OCI-LY1 (cell line): ENCODE results near the gene ERCC5.
A peak's percentile ranks its signal among the peaks of the same experiment; 100 is the strongest.

Experiments used
- H2AFZ ChIP-seq: fragments of 200-600 bp; sonication (generic), shearing (Covaris generic); 2 replicates; pipeline ENCODE4 v1.6.0; 2014; ENCODE audit warnings: antibody characterized with exemption, mild to moderate bottlenecking, low read length
- H3F3A ChIP-seq: fragments of 200-600 bp; sonication (generic), shearing (Covaris generic); 2 replicates; pipeline ENCODE4 v1.6.0; 2014; ENCODE audit warnings: mild to moderate bottlenecking, antibody characterized with exemption, low read length, moderate library complexity; ENCODE audit not compliant: insufficient read depth
- H3K27ac ChIP-seq: fragments of 200-600 bp; sonication (generic); 2 replicates; pipeline ENCODE4 v1.5.1; 2014; ENCODE audit warnings: low read length, mixed run types, mild to moderate bottlenecking, low read depth; ENCODE audit not compliant: poor library complexity, severe bottlenecking
- H3K27me3 ChIP-seq: fragments of 200-600 bp; sonication (generic); 2 replicates; pipeline ENCODE4 v1.6.0; 2014; ENCODE audit warnings: antibody characterized with exemption, mild to moderate bottlenecking, low read length, moderate library complexity; ENCODE audit not compliant: insufficient read depth
- H3K36me3 ChIP-seq: fragments of 200-600 bp; sonication (generic); 2 replicates; pipeline ENCODE4 v1.6.1; 2014; ENCODE audit warnings: mild to moderate bottlenecking, antibody characterized with exemption, low read length, moderate library complexity, mixed read lengths; ENCODE audit not compliant: insufficient read depth
- H3K4me1 ChIP-seq: fragments of 200-600 bp; sonication (generic); 2 replicates; pipeline ENCODE4 v1.5.1; 2014; ENCODE audit warnings: mild to moderate bottlenecking, low read length, moderate library complexity; ENCODE audit not compliant: insufficient read depth, severe bottlenecking
- H3K4me2 ChIP-seq: fragments of 200-600 bp; sonication (generic), shearing (Covaris generic); 2 replicates; pipeline ENCODE4 v1.6.1; 2014; ENCODE audit warnings: low read length
- H3K4me3 ChIP-seq: fragments of 200-600 bp; sonication (generic); 2 replicates; pipeline ENCODE4 v1.5.1; 2014; ENCODE audit warnings: low read length, low read depth, mild to moderate bottlenecking, mixed read lengths; ENCODE audit not compliant: poor library complexity, severe bottlenecking
- H3K79me2 ChIP-seq: fragments of 200-600 bp; shearing (Covaris generic); 2 replicates; pipeline ENCODE4 v1.6.1; 2016; ENCODE audit warnings: mixed run types, low read length, mixed read lengths; ENCODE audit not compliant: insufficient read depth
- H3K9ac ChIP-seq: fragments of 200-600 bp; sonication (generic), shearing (Covaris generic); 2 replicates; pipeline ENCODE4 v1.6.1; 2014; ENCODE audit warnings: mild to moderate bottlenecking, low read length, mixed read lengths
- H3K9me2 ChIP-seq: fragments of 200-600 bp; sonication (generic), shearing (Covaris generic); 2 replicates; pipeline ENCODE4 v1.6.1; 2014; ENCODE audit warnings: low read depth, mild to moderate bottlenecking, low read length, mixed read lengths
- H3K9me3 ChIP-seq: fragments of 200-600 bp; shearing (Covaris generic); 2 replicates; pipeline ENCODE4 v1.6.1; 2014; ENCODE audit warnings: low read length, mixed read lengths
- H4K20me1 ChIP-seq: fragments of 200-600 bp; sonication (generic), shearing (Covaris generic); 2 replicates; pipeline ENCODE4 v1.6.0; 2016; ENCODE audit warnings: mild to moderate bottlenecking, low read length; ENCODE audit not compliant: insufficient read depth
- EZH2 ChIP-seq: fragments of 200-600 bp; sonication (generic), shearing (Covaris generic); IDR thresholded peaks from 2 replicates; pipeline ENCODE4 v1.8.0; 2017; ENCODE audit warnings: borderline replicate concordance, mixed run types, mild to moderate bottlenecking, antibody characterized with exemption, low read length, moderate library complexity, mixed read lengths
- TF ChIP-seq, protein P1 (sequence below): fragments of 200-600 bp; sonication (generic), shearing (Covaris generic); IDR thresholded peaks from 2 replicates; pipeline ENCODE4 v1.5.1; 2017; ENCODE audit warnings: mild to moderate bottlenecking, antibody characterized with exemption, low read length, moderate library complexity, mixed read lengths

Gene ERCC5

DNA sequence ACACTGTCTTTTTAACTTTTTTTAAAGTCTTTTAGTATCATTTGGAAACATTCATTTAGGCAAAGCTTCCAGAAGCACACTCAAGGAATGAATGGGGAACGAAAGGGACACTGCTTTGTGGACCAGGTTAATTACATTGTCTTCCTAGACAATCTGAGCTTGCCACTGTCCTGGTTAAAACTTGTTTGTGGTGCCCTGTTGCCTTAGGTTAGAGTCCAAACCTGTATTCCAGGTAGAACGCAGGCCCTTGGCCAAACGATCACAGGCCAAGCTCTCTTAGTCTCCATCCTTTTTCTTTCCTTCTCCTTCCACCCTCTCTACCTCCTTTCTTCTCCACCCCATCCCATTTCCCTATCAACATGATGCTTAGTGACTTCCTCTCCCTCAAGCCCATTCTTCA is 66.8 kb downstream of the ERCC5 start:
- Histone ChIP-seq H3F3A (no peaks in the 10 kb centered on the region), H3K36me3 (no peaks in the 10 kb centered on the region), H3K4me3 (no peak overlapping the region), H3K9ac (no peak overlapping the region), H3K27me3 (no peaks in the 10 kb centered on the region), H2AFZ (no peak overlapping the region), H3K4me2 (no peak overlapping the region), H3K9me2 (no peaks in the 10 kb centered on the region), H3K79me2 (no peaks in the 10 kb centered on the region), H3K4me1 (peaks cover 5% of the 10 kb centered on the region), H3K9me3 (no peaks in the 10 kb centered on the region; the same call in 1 of the 2 replicates), H4K20me1 (no peaks in the 10 kb centered on the region), H3K27ac (no peak overlapping the region)
- TF ChIP-seq, protein P1, sequence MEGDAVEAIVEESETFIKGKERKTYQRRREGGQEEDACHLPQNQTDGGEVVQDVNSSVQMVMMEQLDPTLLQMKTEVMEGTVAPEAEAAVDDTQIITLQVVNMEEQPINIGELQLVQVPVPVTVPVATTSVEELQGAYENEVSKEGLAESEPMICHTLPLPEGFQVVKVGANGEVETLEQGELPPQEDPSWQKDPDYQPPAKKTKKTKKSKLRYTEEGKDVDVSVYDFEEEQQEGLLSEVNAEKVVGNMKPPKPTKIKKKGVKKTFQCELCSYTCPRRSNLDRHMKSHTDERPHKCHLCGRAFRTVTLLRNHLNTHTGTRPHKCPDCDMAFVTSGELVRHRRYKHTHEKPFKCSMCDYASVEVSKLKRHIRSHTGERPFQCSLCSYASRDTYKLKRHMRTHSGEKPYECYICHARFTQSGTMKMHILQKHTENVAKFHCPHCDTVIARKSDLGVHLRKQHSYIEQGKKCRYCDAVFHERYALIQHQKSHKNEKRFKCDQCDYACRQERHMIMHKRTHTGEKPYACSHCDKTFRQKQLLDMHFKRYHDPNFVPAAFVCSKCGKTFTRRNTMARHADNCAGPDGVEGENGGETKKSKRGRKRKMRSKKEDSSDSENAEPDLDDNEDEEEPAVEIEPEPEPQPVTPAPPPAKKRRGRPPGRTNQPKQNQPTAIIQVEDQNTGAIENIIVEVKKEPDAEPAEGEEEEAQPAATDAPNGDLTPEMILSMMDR: no peak
- TF ChIP-seq EZH2: no peak

- Histone ChIP-seq H3K9ac (no peak overlapping the region), H3K79me2 (no peaks in the 10 kb centered on the region), H3K4me3 (no peak overlapping the region), H3K9me2 (no peaks in the 10 kb centered on the region), H3K36me3 (no peaks in the 10 kb centered on the region; the same call in 1 of the 2 replicates), H4K20me1 (no peaks in the 10 kb centered on the region), H3F3A (no peaks in the 10 kb centered on the region), H3K27me3 (no peaks in the 10 kb centered on the region), H3K9me3 (peaks cover 5% of the 10 kb centered on the region), H3K4me2 (no peak overlapping the region), H3K27ac (no peak overlapping the region), H2AFZ (0 out of 2 replicates have a peak overlapping the region, but pooled peaks have one; percentile 16), H3K4me1 (peaks cover 5% of the 10 kb centered on the region)
- TF ChIP-seq, protein P1: no peak
- TF ChIP-seq EZH2: no peak
Measured at GRCh38 chr13:102913914-102914313, 68.1 kb downstream of the ERCC5 start.

- Histone ChIP-seq H3K4me3 (no peak overlapping the region), H2AFZ (no peak overlapping the region)
- TF ChIP-seq, protein P1: no peak
- no peak for TF ChIP-seq EZH2
Measured at GRCh38 chr13:102914339-102914930, 68.6 kb downstream of the ERCC5 start.

More at GRCh38 chr13:102914339-102914930, 68.6 kb downstream of the ERCC5 start:
- Histone ChIP-seq H3K36me3 (no peaks in the 10 kb centered on the region; the same call in 1 of the 2 replicates), H3K79me2 (no peaks in the 10 kb centered on the region), H3K27me3 (no peaks in the 10 kb centered on the region), H3K9me2 (no peaks in the 10 kb centered on the region), H3F3A (no peaks in the 10 kb centered on the region), H4K20me1 (no peaks in the 10 kb centered on the region), H3K9me3 (peaks cover 5% of the 10 kb centered on the region), H3K9ac (no peak overlapping the region), H3K4me1 (peaks cover 5% of the 10 kb centered on the region), H3K27ac (no peak overlapping the region), H3K4me2 (no peak overlapping the region)
